Breast epithelium (tissue), 4 donors: ENCODE data around the gene FSHR. TPM values are rescaled to one million over a fixed set of nuclear protein-coding genes. Genes with fewer than 3 reads are reported as not detected.

Experiments used
- DNase-seq, 2 donors: peaks; one replicate each; pipeline ENCODE4 v3.0.0-alpha.2; 2019; ENCODE audit warnings: low spot score in 2 of 2
- H3K27ac ChIP-seq, 2 donors: fragments of 200-600 bp; sonication (generic) in 1 of 2; one replicate each; pipeline ENCODE4 v1.5.1; 2016 to 2019; ENCODE audit warnings: mild to moderate bottlenecking in 1 of 2
- H3K27me3 ChIP-seq, 2 donors: fragments of 200-600 bp; sonication (generic) in 1 of 2; one replicate each; pipeline versions ENCODE4 v1.5.1 to v1.6.0; 2017 to 2019; ENCODE audit warnings: control low read depth in 1 of 2, mild to moderate bottlenecking in 1 of 2
- H3K36me3 ChIP-seq: fragments of 200-600 bp; one replicate; pipeline ENCODE4 v1.5.1; 2019
- H3K4me1 ChIP-seq, 2 donors: fragments of 200-600 bp; sonication (generic); one replicate each; pipeline ENCODE4 v1.5.1; 2016 to 2019; ENCODE audit warnings: control low read depth in 1 of 2
- H3K4me3 ChIP-seq, 3 donors: fragments of 200-600 bp; sonication (generic); 1 replicate in 2 of 3; 2 replicates in 1 of 3; pipeline ENCODE4 v1.5.1; 2016 to 2019; ENCODE audit warnings: mild to moderate bottlenecking in 3 of 3, moderate library complexity in 2 of 3
- H3K9me3 ChIP-seq, 2 donors: fragments of 200-600 bp; sonication (generic) in 1 of 2; one replicate each; pipeline ENCODE4 v1.5.1; 2016 to 2019; ENCODE audit warnings: control low read depth in 1 of 2
- CTCF ChIP-seq, 3 donors: fragments of 450-650 bp; IDR thresholded peaks; one replicate each; pipeline ENCODE4 v1.5.1; 2016 to 2017; ENCODE audit warnings: antibody characterized with exemption in 3 of 3, mild to moderate bottlenecking in 3 of 3, moderate library complexity in 3 of 3
- POLR2A ChIP-seq: fragments of 450-650 bp; IDR thresholded peaks from one replicate; pipeline ENCODE4 v1.6.1; 2016; ENCODE audit warnings: antibody characterized with exemption, mild to moderate bottlenecking, moderate library complexity
- POLR2AphosphoS5 ChIP-seq, 3 donors: sonication (generic); formaldehyde crosslinking; IDR thresholded peaks; one replicate each; pipeline ENCODE4 v1.6.1; 2017; ENCODE audit warnings: antibody characterized with exemption in 3 of 3
- intact Hi-C: fragments of 100-400 bp; cut with DNase I; formaldehyde crosslinking; loops from one replicate; pipeline ENCODE4 v1.15.1; 2023; ENCODE audit warnings: low total_unique reads
- total RNA-seq, 3 donors: library from RNA; depleted of rRNA; stranded (reverse); fragments of >200 nt; gene quantifications; one replicate each; pipeline ENCODE4 v1.1.0, GENCODE V29; 2016

The FSHR gene
- total RNA-seq, 3 donors from 2014 or later, result not detected

GRCh38 chr2:49186050-49186648 is 31.8 kb upstream of the FSHR start:
- no peaks in the 10 kb centered on the region for H3K27me3 ChIP-seq
- H3K4me1 ChIP-seq, result no peaks in the 10 kb centered on the region
- TF ChIP-seq POLR2AphosphoS5 (IDR thresholded peaks at IDR 0.05) (no peak), POLR2A (no peak), CTCF (IDR thresholded peaks at IDR 0.05) (no peak)
- H3K4me3 ChIP-seq, result no peak overlapping the region
- no peak for DNase-seq
- H3K9me3 ChIP-seq, result peaks cover 0 to 11% of the 10 kb centered on the region in 2 donors
- H3K27ac ChIP-seq, result no peak overlapping the region
- intact Hi-C loops, result no loop called here
- H3K36me3 ChIP-seq, result no peaks in the 10 kb centered on the region

GRCh38 chr2:49178656-49179055 is 24.3 kb upstream of the FSHR start:
- H3K27ac ChIP-seq, result no peak overlapping the region
- intact Hi-C loops, result no loop called here

GRCh38 chr2:49177194-49177593 is 22.9 kb upstream of the FSHR start:
- Histone ChIP-seq H3K4me1 (no peaks in the 10 kb centered on the region), H3K4me3 (no peak overlapping the region), H3K27ac (no peak overlapping the region), H3K27me3 (no peaks in the 10 kb centered on the region), H3K36me3 (no peaks in the 10 kb centered on the region), H3K9me3 (peaks cover 0 to 10% of the 10 kb centered on the region in 2 donors)
- DNase-seq, result no peak
- TF ChIP-seq CTCF (IDR thresholded peaks at IDR 0.05) (no peak), POLR2A (no peak)
- intact Hi-C loops, result no loop called here

More at GRCh38 chr2:49178656-49179055, 24.3 kb upstream of the FSHR start:
- no peaks in the 10 kb centered on the region for H3K4me1 ChIP-seq
- no peaks in the 10 kb centered on the region for H3K27me3 ChIP-seq
- TF ChIP-seq CTCF (IDR thresholded peaks at IDR 0.05), result no peak
- no peak for TF ChIP-seq POLR2A
- no peak for TF ChIP-seq POLR2AphosphoS5 (IDR thresholded peaks at IDR 0.05)
- no peak for DNase-seq
- no peak overlapping the region for H3K4me3 ChIP-seq
- no peaks in the 10 kb centered on the region for H3K36me3 ChIP-seq
- H3K9me3 ChIP-seq, result peaks cover 0 to 10% of the 10 kb centered on the region in 2 donors

- Histone ChIP-seq H3K9me3 (peaks cover 0 to 10% of the 10 kb centered on the region in 2 donors), H3K27me3 (no peaks in the 10 kb centered on the region), H3K4me1 (no peaks in the 10 kb centered on the region), H3K4me3 (no peak overlapping the region), H3K27ac (no peak overlapping the region), H3K36me3 (no peaks in the 10 kb centered on the region)
- TF ChIP-seq POLR2A, result no peak
- intact Hi-C loops, result no loop called here
- no peak for DNase-seq
Measured at GRCh38 chr2:49175831-49176230, 21.5 kb upstream of the FSHR start.

GRCh38 chr2:49174750-49175149 is 20.4 kb upstream of the FSHR start:
- H3K27ac ChIP-seq, result no peak overlapping the region
- H3K4me1 ChIP-seq, result no peaks in the 10 kb centered on the region
- H3K27me3 ChIP-seq, result no peaks in the 10 kb centered on the region
- H3K9me3 ChIP-seq, result peaks cover 0 to 16% of the 10 kb centered on the region in 2 donors
- intact Hi-C loops, result no loop called here
- H3K36me3 ChIP-seq, result no peaks in the 10 kb centered on the region
- TF ChIP-seq POLR2AphosphoS5 (IDR thresholded peaks at IDR 0.05), result no peak
- no peak for TF ChIP-seq CTCF (IDR thresholded peaks at IDR 0.05)
- TF ChIP-seq POLR2A, result no peak
- H3K4me3 ChIP-seq, result no peak overlapping the region
- DNase-seq, result no peak

- intact Hi-C loops, result no loop called here
- Histone ChIP-seq H3K27me3 (no peaks in the 10 kb centered on the region), H3K4me1 (no peaks in the 10 kb centered on the region)
Measured at GRCh38 chr2:49167131-49167530, 12.8 kb upstream of the FSHR start.

More at GRCh38 chr2:49167131-49167530, 12.8 kb upstream of the FSHR start:
- Histone ChIP-seq H3K27ac (no peak overlapping the region), H3K36me3 (no peaks in the 10 kb centered on the region), H3K9me3 (peaks cover 0 to 6% of the 10 kb centered on the region in 2 donors), H3K4me3 (no peak overlapping the region)
- no peak for TF ChIP-seq POLR2A
- TF ChIP-seq POLR2AphosphoS5 (IDR thresholded peaks at IDR 0.05), result no peak
- no peak for TF ChIP-seq CTCF (IDR thresholded peaks at IDR 0.05)
- DNase-seq, result no peak
